Mesenchymal stem cell (in vitro differentiated cells and primary cell): ENCODE results near the gene ANKRD40.

Experiments
- DNase-seq: peaks from one replicate; pipeline ENCODE4 v3.0.0-alpha.2; 2013
- H2AFZ ChIP-seq: one replicate; pipeline ENCODE4 v1.6.1; 2013; ENCODE audit warnings: low read depth, mild to moderate bottlenecking, control low read depth, inconsistent platforms, low read length, moderate library complexity
- H2AK5ac ChIP-seq: 2 replicates; pipeline ENCODE4 v1.6.1; 2013; ENCODE audit warnings: low read length, moderate library complexity, mild to moderate bottlenecking, inconsistent platforms; ENCODE audit not compliant: severe bottlenecking
- H2BK120ac ChIP-seq: one replicate; pipeline ENCODE4 v1.6.1; 2013; ENCODE audit warnings: low read depth, mild to moderate bottlenecking, inconsistent platforms, low read length, moderate library complexity
- H2BK12ac ChIP-seq, 2 experiments: one replicate each; pipeline ENCODE4 v1.6.1; 2013; ENCODE audit warnings: inconsistent platforms in 2 of 2, low read length in 2 of 2, mild to moderate bottlenecking in 2 of 2, moderate library complexity in 2 of 2, control low read depth in 1 of 2
- H2BK15ac ChIP-seq: one replicate; pipeline ENCODE4 v1.6.1; 2013; ENCODE audit warnings: mild to moderate bottlenecking, low read depth, inconsistent platforms; ENCODE audit not compliant: poor library complexity, severe bottlenecking
- H2BK5ac ChIP-seq: 2 replicates; pipeline ENCODE4 v1.6.1; 2013; ENCODE audit warnings: low read depth, mild to moderate bottlenecking, low read length, control low read depth, inconsistent platforms; ENCODE audit not compliant: poor library complexity, severe bottlenecking
- H3K14ac ChIP-seq, 2 experiments: one replicate each; pipeline ENCODE4 v1.6.1; 2013; ENCODE audit warnings: inconsistent platforms in 2 of 2, low read length in 2 of 2, control low read depth in 1 of 2, mild to moderate bottlenecking in 1 of 2, moderate library complexity in 1 of 2
- H3K18ac ChIP-seq, 2 experiments: one replicate each; pipeline ENCODE4 v1.6.1; 2013; ENCODE audit warnings: inconsistent platforms in 2 of 2, low read length in 2 of 2, control low read depth in 1 of 2, low read depth in 1 of 2, mild to moderate bottlenecking in 1 of 2
- H3K23ac ChIP-seq, 2 experiments: one replicate each; pipeline ENCODE4 v1.6.1; 2013; ENCODE audit warnings: inconsistent platforms in 2 of 2, low read length in 2 of 2, mild to moderate bottlenecking in 2 of 2, moderate library complexity in 2 of 2, control low read depth in 1 of 2
- H3K27ac ChIP-seq: 2 replicates; pipeline ENCODE4 v1.5.1; 2013; ENCODE audit warnings: mild to moderate bottlenecking, moderate library complexity, low read length, control low read depth, inconsistent platforms; ENCODE audit not compliant: poor library complexity, severe bottlenecking
- H3K27me3 ChIP-seq, 2 experiments: 2 replicates each; pipeline versions ENCODE4 v1.6.1 to v1.7.0; 2013; ENCODE audit warnings: low read length in 2 of 2, mild to moderate bottlenecking in 2 of 2, moderate library complexity in 2 of 2, control low read depth in 1 of 2, inconsistent platforms in 1 of 2; ENCODE audit not compliant: control insufficient read depth in 1 of 2, insufficient read depth in 1 of 2
- H3K36me3 ChIP-seq, 2 experiments: 2 replicates each; pipeline versions ENCODE4 v1.6.1 to v1.7.0; 2013; ENCODE audit warnings: low read length in 2 of 2, control low read depth in 1 of 2, inconsistent platforms in 1 of 2, low read depth in 1 of 2, mild to moderate bottlenecking in 1 of 2; ENCODE audit not compliant: insufficient read depth in 2 of 2, control insufficient read depth in 1 of 2
- H3K4ac ChIP-seq, 2 experiments: one replicate each; pipeline ENCODE4 v1.6.1; 2013; ENCODE audit warnings: inconsistent platforms in 2 of 2, low read length in 2 of 2, mild to moderate bottlenecking in 2 of 2, moderate library complexity in 2 of 2, control low read depth in 1 of 2, low read depth in 1 of 2
- H3K4me1 ChIP-seq: 2 replicates; pipeline ENCODE4 v1.6.1; 2013; ENCODE audit warnings: low read depth, low read length, control low read depth; ENCODE audit not compliant: control insufficient read depth, insufficient read depth
- H3K4me2 ChIP-seq: 2 replicates; pipeline ENCODE4 v1.6.1; 2013; ENCODE audit warnings: low read length, mild to moderate bottlenecking, inconsistent platforms; ENCODE audit not compliant: poor library complexity, severe bottlenecking
- H3K4me3 ChIP-seq, 2 experiments: 2 replicates each; pipeline versions ENCODE4 v1.5.1 to v1.7.0; 2013; ENCODE audit warnings: low read length in 2 of 2, mild to moderate bottlenecking in 2 of 2, control low read depth in 1 of 2, low read depth in 1 of 2; ENCODE audit not compliant: insufficient read depth in 1 of 2
- H3K79me1 ChIP-seq: replicated peaks from 2 replicates; pipeline ENCODE4 v1.6.1; 2013; ENCODE audit warnings: mild to moderate bottlenecking, control low read depth, low read length, inconsistent platforms; ENCODE audit not compliant: poor library complexity, severe bottlenecking
- H3K9ac ChIP-seq: 2 replicates; pipeline ENCODE4 v1.7.0; 2013; ENCODE audit warnings: mild to moderate bottlenecking, low read length, moderate library complexity
- H3K9me3 ChIP-seq: 2 replicates; pipeline ENCODE4 v1.7.0; 2013; ENCODE audit warnings: mild to moderate bottlenecking, low read length; ENCODE audit not compliant: control insufficient read depth
- H4K8ac ChIP-seq: one replicate; pipeline ENCODE4 v1.6.1; 2013; ENCODE audit warnings: inconsistent platforms, mild to moderate bottlenecking, low read length, moderate library complexity
- H4K91ac ChIP-seq: one replicate; pipeline ENCODE4 v1.6.1; 2013; ENCODE audit warnings: mild to moderate bottlenecking, low read length, inconsistent platforms
- WGBS: methylation state at CpG from one replicate; pipeline ENCODE4 v1.1.7; 2013; ENCODE audit warnings: mixed read lengths; 5-methylcytosine and 5-hydroxymethylcytosine counted together

The ANKRD40 gene

GRCh38 chr17:50685334-50685665 is 22.4 kb downstream of the ANKRD40 start:
- H3K9ac ChIP-seq: no peak overlapping the region
- H2BK120ac ChIP-seq: no peak overlapping the region
- H3K27ac ChIP-seq: no peak overlapping the region
- peak overlapping the region; percentile 87 for H2AK5ac ChIP-seq
- H3K9me3 ChIP-seq: no peaks in the 10 kb centered on the region
- no peaks in the 10 kb centered on the region for H3K27me3 ChIP-seq
- no peak overlapping the region for H3K4me3 ChIP-seq
- no peaks in the 10 kb centered on the region for H3K79me1 ChIP-seq
- H2BK15ac ChIP-seq: peak overlapping the region; percentile 38
- H3K4ac ChIP-seq: no peak overlapping the region
- WGBS: 100% methylated on average over 1 of the region's 1 CpG
- H3K4me2 ChIP-seq: no peak overlapping the region
- no peak overlapping the region for H3K14ac ChIP-seq
- H4K8ac ChIP-seq: no peak overlapping the region
- no peak overlapping the region for H3K23ac ChIP-seq
- DNase-seq: no peak
- no peak overlapping the region for H2BK5ac ChIP-seq
- no peak overlapping the region for H4K91ac ChIP-seq
- H2AFZ ChIP-seq: no peak overlapping the region
- no peak overlapping the region for H2BK12ac ChIP-seq
- no peak overlapping the region for H3K18ac ChIP-seq
- peaks cover 54% of the 10 kb centered on the region for H3K4me1 ChIP-seq
- H3K36me3 ChIP-seq: no peaks in the 10 kb centered on the region

GRCh38 chr17:50684612-50685333 is 22.9 kb downstream of the ANKRD40 start:
- 79% methylated on average over 14 of the region's 15 CpGs for WGBS
- H3K14ac ChIP-seq: no peak overlapping the region

DNA sequence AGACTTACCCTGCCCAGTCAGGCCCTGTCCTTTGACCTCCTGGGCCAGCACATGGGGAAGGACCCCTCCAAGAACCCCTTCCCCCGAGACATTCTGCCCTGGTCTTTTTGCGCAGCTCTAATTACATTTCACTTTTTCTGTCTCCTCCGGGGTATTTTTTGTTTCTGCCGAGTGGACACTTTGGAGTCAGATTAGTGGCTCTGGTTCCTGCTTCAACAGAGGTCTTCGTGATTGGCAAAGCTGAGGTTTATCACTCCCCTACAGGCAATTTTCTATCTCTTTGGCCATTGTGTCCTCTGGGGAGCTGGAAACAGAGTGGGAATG is 23.5 kb downstream of the ANKRD40 start:
- H3K27me3 ChIP-seq: no peaks in the 10 kb centered on the region
- H2AK5ac ChIP-seq: peak overlapping the region; percentile 87
- H3K14ac ChIP-seq: no peak overlapping the region
- H3K23ac ChIP-seq: no peak overlapping the region
- H3K36me3 ChIP-seq: no peaks in the 10 kb centered on the region
- no peak overlapping the region for H3K4me2 ChIP-seq
- no peaks in the 10 kb centered on the region for H3K9me3 ChIP-seq
- no peaks in the 10 kb centered on the region for H3K79me1 ChIP-seq
- H2BK12ac ChIP-seq: no peak overlapping the region
- peaks cover 44% of the 10 kb centered on the region for H3K4me1 ChIP-seq
- H4K91ac ChIP-seq: no peak overlapping the region
- H2BK5ac ChIP-seq: no peak overlapping the region
- no peak overlapping the region for H3K4me3 ChIP-seq
- WGBS: 82% methylated on average over 5 of the region's 5 CpGs
- no peak for DNase-seq
- H4K8ac ChIP-seq: no peak overlapping the region
- H2AFZ ChIP-seq: no peak overlapping the region
- no peak overlapping the region for H3K4ac ChIP-seq
- H2BK15ac ChIP-seq: no peak overlapping the region
- no peak overlapping the region for H3K9ac ChIP-seq
- no peak overlapping the region for H2BK120ac ChIP-seq
- H3K27ac ChIP-seq: no peak overlapping the region
- H3K18ac ChIP-seq: peak overlapping the region in 1 of 2 experiments; percentile 42

More at GRCh38 chr17:50684612-50685333, 22.9 kb downstream of the ANKRD40 start:
- DNase-seq: no peak
- Histone ChIP-seq H2BK15ac (peak overlapping the region; percentile 38), H3K27ac (no peak overlapping the region), H4K8ac (no peak overlapping the region), H3K4me1 (peaks cover 49% of the 10 kb centered on the region), H3K9me3 (no peaks in the 10 kb centered on the region), H2BK5ac (no peak overlapping the region), H3K23ac (no peak overlapping the region), H3K4ac (no peak overlapping the region), H3K36me3 (no peaks in the 10 kb centered on the region), H4K91ac (no peak overlapping the region), H3K79me1 (no peaks in the 10 kb centered on the region), H2AFZ (no peak overlapping the region), H3K4me3 (no peak overlapping the region), H3K18ac (peak overlapping the region in 1 of 2 experiments; percentile 42), H3K4me2 (no peak overlapping the region), H2BK12ac (peak overlapping the region in 1 of 2 experiments; percentile 24), H3K27me3 (no peaks in the 10 kb centered on the region), H2BK120ac (no peak overlapping the region), H3K9ac (no peak overlapping the region), H2AK5ac (peak overlapping the region; percentile 87)

DNA sequence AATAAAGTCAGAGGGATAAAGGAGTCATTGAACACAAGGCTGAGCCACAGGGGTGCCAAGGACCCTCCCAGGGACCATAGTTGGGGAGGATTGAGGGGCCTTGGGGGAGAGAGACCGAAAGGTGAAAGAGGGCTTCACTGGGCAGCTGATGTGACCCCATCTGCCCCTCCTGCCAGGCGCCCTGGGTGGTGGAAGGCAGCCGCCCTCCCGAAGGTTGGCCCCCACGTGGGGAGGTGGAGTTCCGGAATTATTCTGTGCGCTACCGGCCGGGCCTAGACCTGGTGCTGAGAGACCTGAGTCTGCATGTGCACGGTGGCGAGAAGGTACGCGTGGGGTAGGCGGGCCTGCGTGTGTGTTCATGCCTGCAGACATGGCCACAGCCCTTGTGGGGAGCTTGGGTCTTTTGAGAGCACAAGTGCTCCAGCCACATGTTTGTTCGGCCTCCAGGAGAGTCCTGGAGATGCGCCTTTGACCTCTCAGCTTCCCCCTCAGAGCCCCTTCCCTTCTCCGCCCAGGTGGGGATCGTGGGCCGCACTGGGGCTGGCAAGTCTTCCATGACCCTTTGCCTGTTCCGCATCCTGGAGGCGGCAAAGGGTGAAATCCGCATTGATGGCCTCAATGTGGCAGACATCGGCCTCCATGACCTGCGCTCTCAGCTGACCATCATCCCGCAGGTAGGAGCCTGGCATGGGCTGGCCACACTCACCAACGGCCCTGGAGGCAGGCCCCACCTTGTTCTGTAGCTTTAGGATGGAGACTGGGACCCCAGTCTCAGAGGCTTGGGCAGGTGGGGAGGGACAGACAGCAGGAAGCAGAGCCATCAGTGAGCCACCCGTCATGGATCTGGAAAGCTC is 24.1 kb downstream of the ANKRD40 start:
- Histone ChIP-seq H3K27ac (no peak overlapping the region), H3K36me3 (peaks cover 0 to 2% of the 10 kb centered on the region in 2 experiments), H3K9ac (no peak overlapping the region), H3K4me3 (no peak overlapping the region), H4K8ac (no peak overlapping the region), H2BK120ac (no peak overlapping the region), H4K91ac (peak overlapping the region; percentile 19), H2AFZ (no peak overlapping the region), H3K4ac (no peak overlapping the region), H3K27me3 (no peaks in the 10 kb centered on the region), H3K9me3 (no peaks in the 10 kb centered on the region), H3K4me1 (peaks cover 41% of the 10 kb centered on the region), H3K14ac (no peak overlapping the region), H2BK15ac (peak overlapping the region; percentile 12), H3K18ac (no peak overlapping the region), H3K23ac (no peak overlapping the region), H3K4me2 (no peak overlapping the region), H2AK5ac (peak overlapping the region; percentile 74), H2BK5ac (no peak overlapping the region), H3K79me1 (no peaks in the 10 kb centered on the region), H2BK12ac (no peak overlapping the region)
- no peak for DNase-seq
- WGBS: 96% methylated on average over 28 of the region's 28 CpGs
